Fibroblast of mammary gland (primary cell): ENCODE measurements around the gene LTB4R.
A peak's percentile ranks its signal among the peaks of the same experiment; 100 is the strongest.
"Not testable (repeated sequence)": the region's sequence is repeated elsewhere in the genome, so short reads cannot be mapped to it uniquely, and the experiment has no call there.

ENCODE experiments used
- DNase-seq: peaks from one replicate; pipeline ENCODE4 v3.0.0-alpha.2; 2010; ENCODE audit warnings: low read depth
- H3K4me3 ChIP-seq: 2 replicates; pipeline ENCODE4 v1.5.1; 2011; ENCODE audit warnings: low read depth, mild to moderate bottlenecking, low read length, moderate library complexity; ENCODE audit not compliant: control insufficient read depth
- TF ChIP-seq, protein P1 (sequence below): conservative IDR thresholded peaks from 2 replicates; pipeline ENCODE4 v1.5.1; 2011; ENCODE audit warnings: low read depth, low read length, inconsistent platforms; ENCODE audit not compliant: control insufficient read depth, insufficient read depth

LTB4R gene

DNA sequence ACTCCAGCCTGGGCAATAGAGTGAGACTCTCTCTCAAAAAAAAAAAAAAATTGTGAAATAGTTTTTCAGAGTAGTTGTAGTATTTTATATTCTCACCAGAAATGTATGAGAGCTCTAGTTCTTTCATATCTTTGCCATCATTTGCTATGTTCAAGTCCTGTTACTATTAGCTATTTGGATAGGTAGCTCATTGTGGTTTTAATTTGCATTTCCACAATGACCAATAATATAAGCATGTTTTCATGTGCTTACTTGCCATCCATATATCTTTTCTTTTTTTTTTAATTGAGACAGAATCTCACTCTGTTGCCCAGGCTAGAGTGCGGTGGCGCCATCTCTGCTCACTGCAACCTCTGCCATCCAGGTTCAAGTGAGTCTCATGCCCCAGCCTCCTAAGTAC lies 36.9 kb downstream of the LTB4R start:
- no peak overlapping the region for H3K4me3 ChIP-seq
- TF ChIP-seq, protein P1, sequence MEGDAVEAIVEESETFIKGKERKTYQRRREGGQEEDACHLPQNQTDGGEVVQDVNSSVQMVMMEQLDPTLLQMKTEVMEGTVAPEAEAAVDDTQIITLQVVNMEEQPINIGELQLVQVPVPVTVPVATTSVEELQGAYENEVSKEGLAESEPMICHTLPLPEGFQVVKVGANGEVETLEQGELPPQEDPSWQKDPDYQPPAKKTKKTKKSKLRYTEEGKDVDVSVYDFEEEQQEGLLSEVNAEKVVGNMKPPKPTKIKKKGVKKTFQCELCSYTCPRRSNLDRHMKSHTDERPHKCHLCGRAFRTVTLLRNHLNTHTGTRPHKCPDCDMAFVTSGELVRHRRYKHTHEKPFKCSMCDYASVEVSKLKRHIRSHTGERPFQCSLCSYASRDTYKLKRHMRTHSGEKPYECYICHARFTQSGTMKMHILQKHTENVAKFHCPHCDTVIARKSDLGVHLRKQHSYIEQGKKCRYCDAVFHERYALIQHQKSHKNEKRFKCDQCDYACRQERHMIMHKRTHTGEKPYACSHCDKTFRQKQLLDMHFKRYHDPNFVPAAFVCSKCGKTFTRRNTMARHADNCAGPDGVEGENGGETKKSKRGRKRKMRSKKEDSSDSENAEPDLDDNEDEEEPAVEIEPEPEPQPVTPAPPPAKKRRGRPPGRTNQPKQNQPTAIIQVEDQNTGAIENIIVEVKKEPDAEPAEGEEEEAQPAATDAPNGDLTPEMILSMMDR = no peak
- no peak for DNase-seq

DNA sequence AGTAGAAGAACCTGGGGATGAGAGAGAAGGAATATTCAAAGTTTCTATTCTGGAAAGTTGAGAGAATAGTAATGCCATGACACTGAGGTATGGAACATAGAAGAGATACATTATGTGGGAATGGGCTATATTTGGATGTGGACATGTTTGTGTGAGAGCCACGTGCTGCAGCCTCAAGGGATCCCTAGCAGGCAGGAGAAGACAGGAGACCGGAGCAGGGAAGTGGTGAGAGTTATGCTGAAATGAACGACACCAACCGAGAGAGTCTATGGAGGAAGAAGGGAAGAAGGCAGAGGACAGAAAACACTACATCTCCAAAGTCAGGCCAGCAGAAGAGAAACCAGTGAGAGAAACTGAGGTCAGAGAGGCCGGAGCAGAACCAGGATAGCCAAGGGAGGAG lies 38.4 kb downstream of the LTB4R start:
- TF ChIP-seq, protein P1 = no peak
- no peak overlapping the region for H3K4me3 ChIP-seq
- no peak for DNase-seq

DNA sequence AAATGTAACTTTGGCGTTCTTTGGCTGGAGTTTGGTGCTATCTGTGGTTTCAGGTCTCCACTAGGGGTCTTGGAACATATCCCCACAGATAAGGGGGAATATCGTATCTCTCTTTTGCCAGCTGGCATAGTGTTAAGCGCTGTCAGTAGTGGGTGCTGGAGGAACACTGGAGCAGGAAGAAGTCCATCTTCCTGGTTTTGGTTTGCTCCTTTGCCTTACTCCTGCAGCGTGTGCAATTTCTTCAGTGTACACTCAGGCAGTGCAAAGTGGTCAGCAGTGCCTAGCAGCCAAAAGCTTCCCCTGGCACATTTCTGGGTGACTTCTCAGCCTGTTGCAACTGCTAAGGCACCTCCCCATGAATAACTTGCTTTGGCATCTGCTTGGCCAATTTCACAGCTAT lies 40.2 kb downstream of the LTB4R start:
- peak; percentile 58 for DNase-seq
- TF ChIP-seq, protein P1 = no peak
- H3K4me3 ChIP-seq = no peak overlapping the region

GRCh38 chr14:24353559-24354481 lies 42.5 kb downstream of the LTB4R start:
- DNase-seq = peak; percentile 78
- H3K4me3 ChIP-seq = no peak overlapping the region
- TF ChIP-seq, protein P1 = no peak

- DNase-seq, H3K4me3 ChIP-seq: not testable (repeated sequence)
These were observed 43.2 kb downstream of the LTB4R start for GRCh38 chr14:24354482-24354825.

- TF ChIP-seq, protein P1 = no peak
- no peak overlapping the region for H3K4me3 ChIP-seq
- no peak for DNase-seq
These were observed 43.7 kb downstream of the LTB4R start for GRCh38 chr14:24355009-24355408.

DNA sequence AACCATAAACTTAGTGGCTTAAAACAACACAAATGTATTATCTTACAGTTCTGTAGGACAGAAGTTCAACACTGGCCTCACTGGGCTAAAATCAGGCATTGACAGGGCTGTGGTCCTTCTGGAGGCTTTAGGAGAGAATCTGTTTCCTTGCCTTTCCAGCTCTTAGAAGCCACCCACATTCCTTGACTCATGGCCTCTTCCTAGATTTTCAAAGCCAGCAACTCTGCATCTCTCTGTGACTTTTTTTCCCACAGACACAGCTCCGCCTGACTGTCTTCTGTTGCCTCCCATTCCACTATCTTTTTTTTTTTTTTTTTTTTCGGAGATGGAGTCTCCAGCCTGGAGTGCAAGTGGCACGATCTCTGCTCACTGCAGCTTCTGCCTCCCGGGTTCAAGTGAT lies 44.9 kb downstream of the LTB4R start:
- TF ChIP-seq, protein P1 = no peak
- H3K4me3 ChIP-seq = no peak overlapping the region
- DNase-seq = no peak
